ENCODE data around the gene SPON1.

SPON1 gene

GRCh38 chr11:13944016-13944415, 18.5 kb upstream of the SPON1 start:
- no peak for DNase-seq (ENCODE audit: low read depth, low spot score)

- no peak for DNase-seq (ENCODE audit: low read depth, low spot score)
These were observed 17.6 kb upstream of the SPON1 start for GRCh38 chr11:13944911-13945425.

GRCh38 chr11:13947379-13947778, 15.1 kb upstream of the SPON1 start:
- no peak for DNase-seq (ENCODE audit: low read depth, low spot score)

- no peak for DNase-seq (ENCODE audit: low read depth, low spot score)
These were observed 12.6 kb upstream of the SPON1 start for GRCh38 chr11:13949876-13950275.

GRCh38 chr11:13952221-13952620, 10.3 kb upstream of the SPON1 start:
- DNase-seq (ENCODE audit: low read depth, low spot score) = no peak

- no peak for DNase-seq (ENCODE audit: low read depth, low spot score)
These were observed 9.9 kb upstream of the SPON1 start for GRCh38 chr11:13952668-13953067.

- DNase-seq (ENCODE audit: low read depth, low spot score) = no peak
These were observed 7.9 kb upstream of the SPON1 start for GRCh38 chr11:13954591-13954990.

GRCh38 chr11:13955971-13956421, 6.5 kb upstream of the SPON1 start:
- DNase-seq (ENCODE audit: low read depth, low spot score) = peak; percentile 17

- no peak for DNase-seq (ENCODE audit: low read depth, low spot score)
These were observed 5.5 kb upstream of the SPON1 start for GRCh38 chr11:13956988-13957387.

GRCh38 chr11:13958641-13959400, 3.7 kb upstream of the SPON1 start:
- DNase-seq (ENCODE audit: low read depth, low spot score) = no peak

- DNase-seq (ENCODE audit: low read depth, low spot score) = no peak
These were observed 343 bp upstream of the SPON1 start for GRCh38 chr11:13962198-13962561.

GRCh38 chr11:13963169-13963948, 836 bp downstream of the SPON1 start:
- DNase-seq (ENCODE audit: low read depth, low spot score) = no peak

- DNase-seq (ENCODE audit: low read depth, low spot score) = no peak
These were observed 1.6 kb downstream of the SPON1 start for GRCh38 chr11:13963949-13964770.

- DNase-seq (ENCODE audit: low read depth, low spot score) = no peak
These were observed 2.2 kb downstream of the SPON1 start for GRCh38 chr11:13964771-13965074.

GRCh38 chr11:13965337-13965736, 2.8 kb downstream of the SPON1 start:
- DNase-seq (ENCODE audit: low read depth, low spot score) = no peak

GRCh38 chr11:13966013-13966412, 3.5 kb downstream of the SPON1 start:
- no peak for DNase-seq (ENCODE audit: low read depth, low spot score)

GRCh38 chr11:13966486-13966885, 4.0 kb downstream of the SPON1 start:
- DNase-seq (ENCODE audit: low read depth, low spot score) = no peak

- no peak for DNase-seq (ENCODE audit: low read depth, low spot score)
These were observed 8.5 kb downstream of the SPON1 start for GRCh38 chr11:13970986-13971385.

GRCh38 chr11:13972043-13972910, 9.8 kb downstream of the SPON1 start:
- DNase-seq (ENCODE audit: low read depth, low spot score) = no peak

- DNase-seq (ENCODE audit: low read depth, low spot score) = no peak
These were observed 10.4 kb downstream of the SPON1 start for GRCh38 chr11:13972944-13973343.

GRCh38 chr11:13974631-13975030, 12.1 kb downstream of the SPON1 start:
- DNase-seq (ENCODE audit: low read depth, low spot score) = no peak

Data from activated CD4-positive, CD25-positive, alpha-beta regulatory T cell treated with anti-CD3 and anti-CD28 coated beads, Interleukin-2, amount 50 U/mL, for 16 hours (primary cell).